ENCODE results near the gene FSIP1.

FSIP1 gene

GRCh38 chr15:39752991-39753390 lies 29.6 kb downstream of the FSIP1 start:
- H3K4me1 Mint-ChIP-seq (ENCODE audit: low read depth) = no peaks in the 10 kb centered on the region
- H3K27ac Mint-ChIP-seq = no peak overlapping the region
- H3K36me3 Mint-ChIP-seq (ENCODE audit: low read depth) = no peaks in the 10 kb centered on the region
- no peak for DNase-seq
- peaks cover 6% of the 10 kb centered on the region for H3K27me3 Mint-ChIP-seq
- H3K4me3 Mint-ChIP-seq = no peak overlapping the region
- H3K9me3 Mint-ChIP-seq = no peaks in the 10 kb centered on the region

- peaks cover 6% of the 10 kb centered on the region for H3K27me3 Mint-ChIP-seq
- no peaks in the 10 kb centered on the region for H3K36me3 Mint-ChIP-seq (ENCODE audit: low read depth)
Observed at GRCh38 chr15:39752246-39752645, 30.4 kb downstream of the FSIP1 start.

DNA sequence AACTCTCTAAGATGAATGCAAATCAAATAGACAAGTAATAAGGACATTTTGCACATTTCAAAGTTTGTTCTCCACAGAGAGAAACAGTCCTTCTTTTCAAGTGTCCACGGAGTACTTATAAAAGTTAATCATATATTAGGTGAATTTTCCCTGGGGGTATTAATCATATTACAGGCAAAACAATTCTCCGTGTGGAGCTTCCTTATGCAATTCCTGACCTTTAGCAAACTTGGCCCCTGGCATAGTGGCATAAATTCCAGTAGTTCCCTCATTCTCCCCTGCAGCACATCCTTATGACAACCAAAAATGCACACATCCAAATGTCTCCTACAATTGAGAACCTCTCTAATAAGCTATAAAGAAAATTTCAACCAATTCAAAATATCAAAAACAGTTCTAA lies 34.4 kb downstream of the FSIP1 start:
- Mint-ChIP-seq H3K36me3 (ENCODE audit: low read depth) (no peaks in the 10 kb centered on the region), H3K27me3 (peaks cover 14% of the 10 kb centered on the region), H3K27ac (no peak overlapping the region)

More at GRCh38 chr15:39752246-39752645, 30.4 kb downstream of the FSIP1 start:
- DNase-seq = no peak
- no peaks in the 10 kb centered on the region for H3K9me3 Mint-ChIP-seq
- no peak overlapping the region for H3K27ac Mint-ChIP-seq
- H3K4me1 Mint-ChIP-seq (ENCODE audit: low read depth) = no peaks in the 10 kb centered on the region
- H3K4me3 Mint-ChIP-seq = no peak overlapping the region

DNA sequence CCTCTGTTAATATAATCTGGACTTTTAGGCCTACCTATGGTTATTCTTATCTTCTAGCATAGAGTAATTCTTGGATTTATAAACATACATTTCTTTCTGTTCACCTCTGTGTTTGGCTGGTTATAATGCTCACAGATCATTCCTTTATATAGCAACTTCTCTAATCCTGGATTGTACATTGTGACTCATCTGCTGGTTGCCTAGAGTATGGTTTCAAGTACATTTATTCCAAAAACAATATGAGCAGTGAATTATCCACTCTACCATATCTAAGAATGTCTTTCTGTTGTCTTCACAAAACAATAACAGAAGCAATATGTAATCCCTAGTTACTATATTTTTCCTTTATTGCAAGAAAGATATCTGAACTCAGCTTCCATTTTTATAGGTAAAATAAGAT lies 35.3 kb downstream of the FSIP1 start:
- Mint-ChIP-seq H3K27ac (no peak overlapping the region), H3K4me3 (no peak overlapping the region), H3K4me1 (ENCODE audit: low read depth) (no peaks in the 10 kb centered on the region), H3K27me3 (peaks cover 14% of the 10 kb centered on the region), H3K36me3 (ENCODE audit: low read depth) (no peaks in the 10 kb centered on the region), H3K9me3 (no peaks in the 10 kb centered on the region)
- DNase-seq = no peak

More for the DNA sequence above, 34.4 kb downstream of the FSIP1 start:
- no peak for DNase-seq
- H3K4me3 Mint-ChIP-seq = no peak overlapping the region
- H3K9me3 Mint-ChIP-seq = no peaks in the 10 kb centered on the region
- H3K4me1 Mint-ChIP-seq (ENCODE audit: low read depth) = no peaks in the 10 kb centered on the region

DNA sequence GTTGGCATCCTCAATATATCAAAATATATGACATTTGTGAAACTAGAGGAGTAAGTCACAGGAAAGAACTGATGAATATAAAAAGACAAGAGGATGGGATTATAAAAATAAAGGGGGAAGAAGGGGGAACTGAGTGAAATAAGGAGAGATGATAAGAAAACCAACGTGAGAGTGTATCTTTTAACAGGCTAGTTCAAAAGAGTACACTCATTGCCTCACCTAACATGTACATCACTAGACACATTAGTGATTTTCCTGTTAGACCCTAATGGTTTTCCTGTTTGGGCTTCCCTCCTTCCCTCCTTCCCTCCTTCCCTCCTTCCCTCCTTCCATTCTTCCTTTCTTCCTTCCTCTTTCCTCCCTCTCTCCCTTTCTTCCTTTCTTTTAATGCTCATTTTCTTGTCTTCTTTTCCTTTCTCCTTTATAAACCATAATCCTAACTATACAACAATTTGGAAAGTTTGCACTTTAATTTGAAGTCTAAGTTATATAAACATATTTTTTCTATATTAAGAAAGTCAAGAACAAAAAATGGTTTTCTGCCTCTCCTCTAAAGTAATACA lies 35.8 kb downstream of the FSIP1 start:
- Mint-ChIP-seq H3K4me3 (no peak overlapping the region), H3K27ac (no peak overlapping the region), H3K9me3 (no peaks in the 10 kb centered on the region), H3K27me3 (peaks cover 14% of the 10 kb centered on the region), H3K4me1 (ENCODE audit: low read depth) (no peaks in the 10 kb centered on the region), H3K36me3 (ENCODE audit: low read depth) (no peaks in the 10 kb centered on the region)
- no peak for DNase-seq

- Mint-ChIP-seq H3K27me3 (peaks cover 14% of the 10 kb centered on the region), H3K9me3 (no peaks in the 10 kb centered on the region), H3K27ac (no peak overlapping the region), H3K4me1 (ENCODE audit: low read depth) (no peaks in the 10 kb centered on the region), H3K4me3 (no peak overlapping the region), H3K36me3 (ENCODE audit: low read depth) (no peaks in the 10 kb centered on the region)
- DNase-seq = no peak
Observed at GRCh38 chr15:39746176-39746575, 36.5 kb downstream of the FSIP1 start.

GRCh38 chr15:39745415-39745814 lies 37.2 kb downstream of the FSIP1 start:
- no peak for DNase-seq
- Mint-ChIP-seq H3K4me3 (no peak overlapping the region), H3K9me3 (no peaks in the 10 kb centered on the region), H3K27ac (no peak overlapping the region), H3K36me3 (ENCODE audit: low read depth) (no peaks in the 10 kb centered on the region), H3K4me1 (ENCODE audit: low read depth) (no peaks in the 10 kb centered on the region), H3K27me3 (peaks cover 12% of the 10 kb centered on the region)

DNA sequence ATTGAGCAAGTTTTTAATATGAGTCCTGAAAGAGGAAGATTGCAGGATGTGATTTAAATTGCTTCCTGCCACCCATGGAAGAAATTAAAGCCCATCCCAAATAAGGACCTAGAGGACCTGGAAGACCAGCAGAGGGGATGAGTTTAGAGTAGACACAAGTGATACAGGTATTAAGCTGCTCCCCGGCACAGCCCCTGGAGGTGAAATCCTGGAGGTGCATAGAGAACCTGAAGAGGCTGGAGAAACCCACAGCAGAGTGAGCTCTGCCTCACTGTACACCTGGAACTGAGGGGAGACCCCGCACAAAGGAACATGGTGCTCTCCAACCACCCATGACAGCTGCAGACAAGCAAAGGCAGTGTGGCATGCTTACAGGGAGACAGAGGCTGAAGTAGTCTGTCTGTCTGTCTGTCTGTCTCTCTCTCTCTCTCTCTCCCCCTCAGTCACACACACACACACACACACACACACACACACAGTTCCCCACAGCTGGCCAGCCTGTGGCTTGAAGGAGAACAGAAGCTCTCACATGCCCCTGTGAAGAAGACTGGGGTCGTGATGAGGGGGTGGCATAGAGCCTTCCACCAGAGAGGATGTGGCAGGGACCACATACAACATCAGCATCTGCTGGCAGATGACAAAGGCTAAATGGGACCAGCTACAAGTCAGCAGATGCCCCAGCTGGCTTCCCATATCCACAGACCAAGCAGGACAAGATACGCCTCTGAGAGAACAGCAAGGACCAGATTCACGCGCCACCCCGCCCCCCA lies 38.1 kb downstream of the FSIP1 start:
- Mint-ChIP-seq H3K4me3 (no peak overlapping the region), H3K27me3 (peaks cover 12% of the 10 kb centered on the region)

GRCh38 chr15:39743611-39744010 lies 39.0 kb downstream of the FSIP1 start:
- H3K36me3 Mint-ChIP-seq (ENCODE audit: low read depth) = no peaks in the 10 kb centered on the region

More for the DNA sequence above, 38.1 kb downstream of the FSIP1 start:
- Mint-ChIP-seq H3K4me1 (ENCODE audit: low read depth) (no peaks in the 10 kb centered on the region), H3K9me3 (no peaks in the 10 kb centered on the region), H3K36me3 (ENCODE audit: low read depth) (no peaks in the 10 kb centered on the region), H3K27ac (no peak overlapping the region)
- DNase-seq = no peak

DNA sequence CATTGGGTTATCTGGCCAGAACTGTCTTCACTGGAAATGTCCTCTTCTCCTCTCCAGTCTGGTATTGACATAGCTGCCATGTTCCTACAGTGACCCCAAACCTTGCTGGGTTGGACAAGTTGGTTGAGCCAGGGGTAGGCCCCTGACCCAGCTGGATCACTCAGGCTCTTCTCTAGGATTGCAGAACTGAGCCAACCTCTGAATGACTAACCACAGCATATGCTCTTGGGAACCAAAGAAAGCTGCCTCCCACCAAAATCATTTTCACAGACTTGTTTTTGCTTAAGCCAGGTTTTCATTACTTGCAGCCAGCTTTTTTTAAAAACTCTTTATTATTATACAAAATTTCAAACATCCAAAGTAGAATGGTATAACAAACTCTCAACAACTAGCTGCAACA lies 41.4 kb downstream of the FSIP1 start:
- peaks cover 8% of the 10 kb centered on the region for H3K27me3 Mint-ChIP-seq
- no peaks in the 10 kb centered on the region for H3K9me3 Mint-ChIP-seq
- DNase-seq = no peak
- H3K27ac Mint-ChIP-seq = no peak overlapping the region
- no peaks in the 10 kb centered on the region for H3K36me3 Mint-ChIP-seq (ENCODE audit: low read depth)
- no peaks in the 10 kb centered on the region for H3K4me1 Mint-ChIP-seq (ENCODE audit: low read depth)
- H3K4me3 Mint-ChIP-seq = no peak overlapping the region

More at GRCh38 chr15:39743611-39744010, 39.0 kb downstream of the FSIP1 start:
- DNase-seq = no peak
- no peaks in the 10 kb centered on the region for H3K4me1 Mint-ChIP-seq (ENCODE audit: low read depth)
- H3K27me3 Mint-ChIP-seq = peaks cover 11% of the 10 kb centered on the region
- no peaks in the 10 kb centered on the region for H3K9me3 Mint-ChIP-seq
- H3K4me3 Mint-ChIP-seq = no peak overlapping the region
- H3K27ac Mint-ChIP-seq = no peak overlapping the region

DNA sequence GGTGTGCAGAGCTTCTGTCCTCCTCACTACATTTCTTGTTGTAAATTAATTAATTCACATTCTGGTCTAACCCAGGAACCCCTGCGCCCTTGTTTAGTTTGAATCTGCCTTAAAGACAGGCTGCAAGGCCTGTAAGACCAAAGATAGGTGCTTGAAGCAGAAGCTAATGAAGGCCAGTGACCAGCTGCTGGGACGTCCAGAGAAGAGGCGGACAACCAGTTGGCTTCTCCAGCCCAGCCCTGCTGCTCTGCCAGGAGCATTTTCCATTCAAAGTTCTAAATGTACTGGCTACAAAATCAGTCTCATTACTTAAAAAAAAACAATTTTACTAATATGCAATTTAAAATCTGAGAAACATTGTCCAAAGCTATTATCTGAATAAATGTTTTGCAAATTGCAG lies 43.6 kb downstream of the FSIP1 start:
- Mint-ChIP-seq H3K27me3 (peaks cover 4% of the 10 kb centered on the region), H3K9me3 (no peaks in the 10 kb centered on the region), H3K36me3 (ENCODE audit: low read depth) (no peaks in the 10 kb centered on the region), H3K27ac (no peak overlapping the region), H3K4me3 (no peak overlapping the region), H3K4me1 (ENCODE audit: low read depth) (no peaks in the 10 kb centered on the region)
- DNase-seq = no peak

- Mint-ChIP-seq H3K36me3 (ENCODE audit: low read depth) (no peaks in the 10 kb centered on the region), H3K9me3 (no peaks in the 10 kb centered on the region), H3K4me3 (no peak overlapping the region), H3K27ac (no peak overlapping the region), H3K27me3 (no peaks in the 10 kb centered on the region), H3K4me1 (ENCODE audit: low read depth) (no peaks in the 10 kb centered on the region)
- no peak for DNase-seq
Observed at GRCh38 chr15:39737196-39737550, 45.5 kb downstream of the FSIP1 start.

GRCh38 chr15:39736412-39737195 lies 46.0 kb downstream of the FSIP1 start:
- no peaks in the 10 kb centered on the region for H3K4me1 Mint-ChIP-seq (ENCODE audit: low read depth)
- no peaks in the 10 kb centered on the region for H3K36me3 Mint-ChIP-seq (ENCODE audit: low read depth)
- no peaks in the 10 kb centered on the region for H3K9me3 Mint-ChIP-seq
- no peaks in the 10 kb centered on the region for H3K27me3 Mint-ChIP-seq
- no peak for DNase-seq
- H3K4me3 Mint-ChIP-seq = no peak overlapping the region
- H3K27ac Mint-ChIP-seq = no peak overlapping the region

- Mint-ChIP-seq H3K9me3 (no peaks in the 10 kb centered on the region), H3K27me3 (peaks cover under 1% of the 10 kb centered on the region), H3K4me1 (ENCODE audit: low read depth) (no peaks in the 10 kb centered on the region), H3K4me3 (no peak overlapping the region), H3K36me3 (ENCODE audit: low read depth) (no peaks in the 10 kb centered on the region), H3K27ac (no peak overlapping the region)
- no peak for DNase-seq
Observed at GRCh38 chr15:39735120-39735717, 47.4 kb downstream of the FSIP1 start.

GRCh38 chr15:39731266-39731665 lies 51.4 kb downstream of the FSIP1 start:
- Mint-ChIP-seq H3K9me3 (no peaks in the 10 kb centered on the region), H3K27ac (no peak overlapping the region), H3K27me3 (peaks cover 3% of the 10 kb centered on the region), H3K36me3 (ENCODE audit: low read depth) (no peaks in the 10 kb centered on the region), H3K4me3 (no peak overlapping the region), H3K4me1 (ENCODE audit: low read depth) (no peaks in the 10 kb centered on the region)
- no peak for DNase-seq
